ENCODE results near the gene EEF1G.
"Not testable (repeated sequence)": the region's sequence is repeated elsewhere in the genome, so short reads cannot be mapped to it uniquely, and the experiment has no call there.

The EEF1G gene

DNA sequence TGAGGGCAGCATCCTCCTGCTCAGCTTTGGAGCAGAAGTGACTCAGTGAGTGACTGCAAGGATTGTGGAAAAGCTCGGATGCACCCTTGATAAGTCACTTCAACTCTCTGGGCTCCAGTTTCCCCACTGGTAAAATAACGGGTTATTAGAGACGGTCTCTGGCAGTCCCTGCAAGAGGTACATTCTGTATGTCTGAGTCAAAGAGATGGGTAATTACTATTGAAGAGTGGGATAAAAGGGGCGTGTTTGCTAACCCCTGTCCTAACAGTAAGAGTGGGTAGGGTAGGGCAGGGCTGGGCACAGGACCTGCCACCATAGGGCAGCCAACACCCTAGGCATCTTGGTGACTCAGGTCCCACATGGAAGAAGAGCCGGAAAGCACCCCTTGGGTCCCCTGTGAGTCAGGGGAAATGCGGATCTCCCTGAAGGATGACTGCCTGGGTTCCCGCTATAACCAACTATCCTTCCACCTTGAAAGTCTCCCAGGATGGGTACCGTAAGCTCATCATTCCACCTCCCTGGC is 19.8 kb downstream of the EEF1G start:
- peak; percentile 95 for DNase-seq

DNA sequence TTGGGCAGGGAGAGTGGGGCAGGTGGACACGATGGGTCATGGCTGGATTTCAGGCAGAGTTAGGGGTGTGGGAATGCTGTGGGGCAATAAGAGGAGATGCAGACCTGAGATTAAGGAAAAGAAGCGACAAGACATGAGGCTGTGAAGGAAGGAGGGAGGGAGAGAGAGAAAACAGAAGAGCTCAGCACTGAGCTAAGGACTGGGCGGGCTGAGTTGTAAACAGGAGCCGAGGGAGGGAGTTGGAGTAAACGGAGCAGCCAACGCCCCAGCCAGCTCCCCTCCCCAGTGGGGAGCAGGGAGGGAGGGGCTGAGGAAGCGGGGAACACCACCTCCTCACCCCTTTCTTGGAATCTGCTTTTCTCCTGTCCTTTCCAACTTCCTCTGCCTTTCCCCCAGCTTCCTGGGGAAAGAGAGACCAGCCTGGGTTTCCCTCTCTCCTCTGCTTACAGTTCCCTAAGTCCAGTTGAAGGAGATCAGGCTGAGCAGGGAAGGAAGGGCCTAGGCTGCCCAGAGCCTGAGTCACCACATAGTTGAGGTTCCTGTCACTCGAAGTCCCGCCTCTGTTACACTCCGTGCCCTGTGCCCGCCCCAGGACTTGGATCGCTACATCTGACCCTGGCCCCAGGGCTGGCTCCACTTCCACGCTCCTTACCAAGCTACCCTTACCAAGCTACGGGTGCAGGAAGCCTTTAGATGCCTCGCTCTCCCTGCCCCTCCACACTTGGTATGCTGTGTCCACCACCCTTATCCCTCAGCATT is 20.4 kb downstream of the EEF1G start:
- DNase-seq = peak; percentile 97

GRCh38 chr11:62552485-62553079 is 21.1 kb downstream of the EEF1G start:
- peak; percentile 51 for DNase-seq

DNA sequence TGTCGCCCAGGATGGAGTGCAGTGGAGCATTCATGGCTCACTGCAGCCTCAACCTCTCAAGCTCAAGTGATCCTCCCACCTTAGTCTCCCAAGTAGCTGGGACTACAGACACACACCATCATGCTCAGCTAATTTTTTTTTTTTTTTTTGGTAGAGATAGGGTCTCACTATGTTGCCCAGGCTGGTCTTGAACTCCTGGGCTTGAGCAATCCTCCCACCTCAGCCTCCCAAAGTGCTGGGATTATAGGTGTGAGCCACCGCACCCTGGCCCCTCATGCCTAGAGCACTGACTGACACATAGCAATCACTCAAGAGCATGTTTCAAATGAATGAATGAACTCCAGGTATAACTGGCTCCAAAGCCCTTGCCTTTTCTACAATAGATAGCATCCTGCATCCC is 23.2 kb downstream of the EEF1G start:
- not testable (repeated sequence) for DNase-seq

DNA sequence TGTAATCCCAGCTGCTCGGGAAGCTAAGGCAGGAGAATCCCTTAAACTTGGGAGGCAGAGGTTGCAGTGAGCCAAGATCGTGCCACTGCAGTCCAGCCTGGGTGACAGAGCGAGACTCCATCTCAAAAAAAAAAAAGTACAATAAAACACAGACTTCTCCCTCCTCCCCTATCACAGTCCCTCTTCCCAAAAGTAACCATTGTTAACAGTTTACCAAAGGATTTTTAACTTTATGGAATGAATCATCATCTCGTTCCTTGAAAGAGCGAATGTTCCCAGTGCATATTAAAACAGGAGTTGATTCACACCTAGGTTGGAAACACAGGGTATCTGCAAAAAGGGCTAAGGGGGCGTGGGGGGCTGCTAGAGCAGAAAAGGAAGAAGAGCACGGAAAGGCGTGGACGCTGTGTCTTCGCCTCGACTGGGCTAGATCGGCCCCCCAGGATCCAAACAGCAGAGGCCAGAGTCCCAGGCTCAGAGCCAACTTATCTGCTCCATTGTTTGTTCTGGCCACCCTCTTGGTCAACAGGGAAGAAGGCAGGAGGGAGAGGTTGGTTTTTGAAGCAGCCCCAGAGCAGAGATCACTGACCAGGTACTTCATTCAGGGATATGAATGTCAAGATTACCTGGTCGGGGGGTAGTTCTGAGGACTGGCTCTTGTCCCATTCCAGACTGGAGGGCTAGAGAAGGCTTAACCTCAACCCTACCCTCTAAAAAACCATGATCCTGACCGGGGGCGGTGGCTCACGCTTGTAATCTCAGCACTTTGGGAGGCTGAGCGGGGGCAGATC is 25.0 kb downstream of the EEF1G start:
- no peak for DNase-seq

- DNase-seq = no peak
Observed at GRCh38 chr11:62547691-62548281, 25.9 kb downstream of the EEF1G start.

DNA sequence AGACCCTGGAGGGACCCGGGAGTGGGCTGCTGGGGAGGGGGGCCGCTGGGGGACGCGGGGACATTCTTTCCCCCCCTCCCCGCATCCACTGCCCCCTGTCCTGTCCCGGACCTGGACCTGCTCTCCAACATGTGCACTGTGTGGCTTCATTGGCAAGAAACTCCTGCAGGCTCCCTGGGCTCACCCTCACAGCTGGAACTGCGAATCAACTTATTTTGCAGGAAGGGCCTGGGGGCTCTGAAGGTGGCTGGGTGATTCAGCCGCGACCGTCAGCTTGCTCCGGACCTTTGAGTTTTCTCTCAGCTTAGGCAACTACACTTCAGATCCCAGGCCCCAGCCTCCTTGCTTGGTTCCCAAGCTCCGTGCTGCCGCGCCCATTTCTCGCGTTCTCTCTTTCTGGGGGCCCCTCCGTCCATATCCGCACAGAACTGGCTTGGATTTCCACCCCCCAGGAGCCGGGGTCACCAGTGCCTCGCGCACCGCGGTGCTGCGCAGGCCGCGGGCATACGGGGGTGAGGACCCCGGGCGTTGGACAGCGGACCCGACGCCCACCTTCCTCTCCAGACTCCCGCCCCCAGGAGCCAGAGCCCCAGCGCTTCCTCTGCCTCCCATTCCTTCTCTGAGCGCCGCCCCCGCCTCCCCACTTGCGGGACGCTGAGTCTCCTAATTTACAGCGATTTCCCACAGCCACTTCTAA is 26.6 kb downstream of the EEF1G start:
- DNase-seq = peak; percentile 47

DNA sequence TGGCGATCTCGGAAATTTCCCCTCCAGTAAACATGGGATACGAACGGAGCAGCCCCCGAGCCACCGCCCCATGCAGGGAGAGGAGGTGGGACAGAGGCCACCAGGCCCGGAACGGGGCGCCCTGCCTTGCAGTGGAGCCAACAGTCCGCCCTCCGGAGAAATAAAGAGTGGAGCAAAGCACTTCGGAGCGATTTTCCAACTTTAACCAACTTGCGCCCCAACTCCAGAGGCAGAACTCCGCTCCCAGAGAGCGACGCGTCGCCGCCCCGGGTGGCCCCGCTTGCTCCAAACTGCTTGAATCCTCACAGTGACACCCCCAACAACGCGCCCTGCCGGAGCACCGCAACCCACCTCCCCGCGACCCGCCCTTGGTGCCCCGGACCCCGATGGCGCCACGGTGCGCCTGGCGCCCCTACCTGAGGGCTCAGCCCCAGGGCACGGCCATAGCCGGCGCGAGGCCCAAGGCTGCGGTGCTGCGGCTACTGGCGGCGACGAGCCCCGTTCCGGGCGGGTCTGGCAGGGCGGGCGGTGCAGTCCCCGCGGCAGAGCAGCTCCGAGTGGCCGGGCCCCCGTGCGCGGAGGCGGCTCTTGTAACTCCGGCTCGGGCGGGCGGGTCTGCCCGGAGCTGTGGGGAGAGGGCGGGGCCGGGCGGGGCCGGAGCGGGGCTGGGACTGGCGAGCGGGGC is 27.3 kb downstream of the EEF1G start, which contains the start of gene AHNAK:
Gene AHNAK, minus strand, starts transcription at position 563 of the 685 bp plus-strand sequence. CDS start 10,708 bp downstream, outside the sequence.
- peak; percentile 67 for DNase-seq

- DNase-seq = peak; percentile 96
Observed at GRCh38 chr11:62545437-62546243, 28.1 kb downstream of the EEF1G start.

DNA sequence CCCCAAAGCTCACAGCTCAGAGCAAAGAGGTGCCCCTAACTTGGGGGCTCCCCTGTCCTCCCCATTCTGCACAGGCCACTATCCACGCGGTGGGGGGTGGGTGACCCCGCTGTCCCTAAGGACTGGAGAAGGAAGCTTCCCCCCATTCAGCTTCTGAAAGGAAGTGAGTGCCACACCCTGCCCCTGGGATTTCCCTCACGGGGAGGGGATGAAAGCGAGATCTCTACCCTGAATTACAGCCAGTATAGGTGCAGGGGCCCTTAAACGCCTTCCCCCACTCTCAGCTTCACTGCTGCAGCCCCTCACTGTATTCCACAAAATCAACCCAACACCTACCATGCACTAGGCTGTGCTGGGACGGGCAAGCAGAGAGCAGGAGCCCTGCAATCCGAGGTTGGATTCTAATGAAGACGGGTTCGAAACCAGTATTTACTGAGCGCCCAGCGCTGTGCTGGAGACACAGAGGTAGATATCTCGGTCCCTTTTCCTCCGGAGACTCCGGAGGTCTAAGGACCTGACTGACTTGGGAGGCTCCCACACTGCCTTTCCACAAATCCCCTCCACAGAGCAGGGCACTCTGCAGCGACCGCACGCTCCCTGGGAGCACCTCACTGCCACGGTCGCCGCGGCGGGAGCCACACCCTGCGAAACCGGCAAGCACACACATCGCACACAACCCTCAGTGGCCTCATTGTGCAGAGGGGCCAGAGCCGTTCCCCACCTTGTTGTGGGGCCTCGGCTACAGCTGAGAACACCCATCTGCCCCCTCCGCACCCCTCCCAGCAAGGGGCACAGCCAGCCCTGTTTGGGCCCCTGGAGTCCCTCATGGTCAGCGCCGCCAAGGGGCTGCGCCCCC is 28.9 kb downstream of the EEF1G start:
- DNase-seq = peak; percentile 46

DNA sequence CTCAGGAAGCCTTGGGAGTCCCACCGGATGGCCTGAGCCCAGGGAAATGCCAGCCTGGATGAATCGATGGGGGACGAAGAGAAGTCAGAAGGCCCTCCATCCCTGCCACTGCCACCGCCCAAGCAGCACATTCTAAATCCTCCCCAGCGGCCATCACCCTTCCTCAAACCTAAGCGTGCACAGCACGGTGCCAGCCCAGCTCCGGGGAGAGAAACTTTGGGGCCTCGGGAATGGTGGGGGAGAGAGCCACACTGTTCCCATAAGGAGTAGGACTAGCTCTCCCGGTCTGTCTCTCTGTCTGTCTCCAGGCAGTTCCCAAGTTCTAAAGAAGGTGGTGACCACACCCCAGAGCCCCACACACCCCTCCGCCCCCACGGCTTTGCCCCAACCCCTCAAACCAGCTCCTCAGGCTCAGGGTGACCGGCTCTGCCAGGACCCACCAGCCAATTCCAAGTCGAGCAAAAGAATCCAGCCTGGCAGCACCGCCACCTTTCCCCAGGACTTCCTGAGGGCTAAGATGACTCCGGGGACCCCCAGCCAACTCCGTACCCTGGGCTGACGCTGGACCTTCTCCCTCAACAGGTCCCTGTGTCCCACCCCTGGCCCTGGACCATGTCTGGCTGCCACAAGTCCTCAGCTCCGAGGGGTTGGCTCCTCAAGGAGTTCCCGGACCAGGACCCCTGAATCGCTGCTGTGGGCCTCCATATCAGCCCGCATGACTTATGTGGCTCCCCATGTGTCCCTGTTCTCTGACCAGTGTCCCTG is 29.8 kb downstream of the EEF1G start:
- no peak for DNase-seq

DNA sequence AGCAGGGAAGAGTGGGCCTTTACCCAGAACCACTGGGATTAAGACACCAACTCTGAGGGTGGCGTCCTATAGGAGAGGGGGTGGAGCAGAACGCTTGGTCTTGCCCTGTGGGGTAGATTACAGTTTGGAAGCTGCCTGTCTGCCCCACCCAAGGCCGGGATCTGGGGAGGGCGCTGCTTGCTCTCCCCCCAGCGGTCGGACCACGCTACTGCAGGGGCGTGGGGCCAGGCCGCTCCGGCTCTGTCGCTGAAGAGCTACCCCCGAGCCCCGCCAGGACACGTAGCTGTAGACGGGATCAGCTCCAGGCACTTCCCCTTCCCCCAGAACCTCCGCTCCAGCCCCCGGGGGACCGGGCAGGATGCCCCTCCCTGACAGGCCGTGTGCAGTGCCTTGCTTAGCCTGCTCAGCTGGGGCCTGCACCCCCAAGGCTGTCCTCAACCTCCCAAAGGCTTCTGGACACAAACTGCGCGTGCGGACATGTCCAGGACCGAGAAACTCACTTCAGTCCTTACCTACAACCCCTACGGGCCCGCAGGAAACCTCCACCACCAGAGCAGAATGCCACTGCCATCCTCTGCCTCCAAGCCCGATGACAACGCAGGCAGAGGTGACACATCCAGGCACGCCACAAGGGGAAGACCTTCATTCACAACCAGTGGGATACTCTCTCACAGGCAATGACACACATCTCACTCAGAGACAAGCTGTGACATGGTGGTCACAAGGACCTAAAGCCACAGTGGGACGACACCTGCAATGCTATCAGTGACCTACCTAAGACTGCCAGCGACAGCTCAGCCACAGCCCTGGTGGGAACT is 30.7 kb downstream of the EEF1G start:
- DNase-seq = peak; percentile 93

DNA sequence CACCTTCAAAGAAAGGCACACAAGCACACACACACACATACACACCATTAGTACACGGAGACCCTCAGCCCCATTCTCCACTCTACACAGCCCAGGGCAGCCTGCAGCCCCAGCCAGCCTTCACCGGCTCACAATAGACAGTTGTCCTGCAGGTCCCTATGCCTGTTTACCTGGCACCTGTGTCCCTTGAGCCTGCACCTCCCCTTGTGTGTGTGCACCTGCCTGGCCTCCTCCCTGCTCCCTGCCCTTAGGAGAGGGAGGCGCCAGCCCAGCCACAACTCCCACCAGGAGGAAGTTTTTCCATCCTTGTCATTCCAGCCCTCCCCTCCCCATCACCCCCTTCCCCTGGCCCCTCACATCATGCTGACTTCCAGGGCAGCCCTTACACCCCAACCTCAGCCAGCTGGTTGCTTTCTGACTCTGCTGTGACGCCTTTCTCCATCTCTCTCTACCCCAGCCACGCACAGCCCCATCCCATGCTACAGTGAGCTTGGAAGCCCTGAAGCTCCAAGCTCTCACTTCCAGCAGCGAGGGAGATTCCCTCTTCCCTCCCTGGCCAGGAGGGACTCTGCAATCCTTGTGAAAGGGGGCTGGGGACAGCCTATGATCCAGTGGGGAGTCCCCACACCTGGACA is 31.5 kb downstream of the EEF1G start:
- DNase-seq = no peak

DNA sequence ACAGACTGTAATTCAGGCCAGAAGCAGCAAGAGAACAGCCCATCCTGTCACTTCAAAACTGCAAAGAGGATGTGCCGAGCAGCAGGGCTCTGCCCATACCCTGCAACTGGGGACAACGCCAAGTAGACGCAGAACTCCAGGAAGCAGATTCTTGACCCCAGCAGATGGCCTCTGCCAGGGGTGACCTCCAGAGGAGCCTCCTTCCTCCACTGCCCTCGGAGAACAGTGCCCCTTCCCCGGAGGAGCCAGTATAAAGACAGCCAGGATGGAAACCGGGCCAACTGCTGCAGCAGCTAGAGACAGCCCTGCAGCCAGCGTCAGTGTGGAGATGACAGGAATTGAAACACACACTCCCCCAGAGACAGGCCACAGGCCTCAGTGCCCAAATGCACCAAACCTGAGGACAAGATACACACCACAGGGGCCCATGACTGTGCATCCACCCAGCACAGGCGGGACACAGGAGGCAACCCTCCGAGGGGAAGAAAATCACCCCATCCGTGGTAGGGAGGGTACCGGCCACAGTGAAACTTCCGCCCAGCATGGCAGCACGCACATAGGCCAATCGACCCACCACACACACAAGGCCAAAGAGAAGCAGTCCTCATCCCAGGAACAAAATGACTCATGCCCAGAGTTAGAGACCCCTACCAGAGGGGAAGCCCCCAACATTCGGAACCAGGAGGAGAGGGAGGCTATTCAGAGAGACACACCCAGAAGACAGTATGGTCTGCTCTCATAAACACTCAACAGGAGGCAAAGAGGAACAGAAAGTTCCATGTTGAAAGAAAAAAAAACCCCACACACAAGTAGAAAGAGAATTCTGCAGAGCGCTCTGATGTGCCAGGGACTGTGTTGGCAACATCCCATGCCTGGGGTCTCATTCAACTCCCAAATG is 32.6 kb downstream of the EEF1G start:
- DNase-seq = no peak

DNA sequence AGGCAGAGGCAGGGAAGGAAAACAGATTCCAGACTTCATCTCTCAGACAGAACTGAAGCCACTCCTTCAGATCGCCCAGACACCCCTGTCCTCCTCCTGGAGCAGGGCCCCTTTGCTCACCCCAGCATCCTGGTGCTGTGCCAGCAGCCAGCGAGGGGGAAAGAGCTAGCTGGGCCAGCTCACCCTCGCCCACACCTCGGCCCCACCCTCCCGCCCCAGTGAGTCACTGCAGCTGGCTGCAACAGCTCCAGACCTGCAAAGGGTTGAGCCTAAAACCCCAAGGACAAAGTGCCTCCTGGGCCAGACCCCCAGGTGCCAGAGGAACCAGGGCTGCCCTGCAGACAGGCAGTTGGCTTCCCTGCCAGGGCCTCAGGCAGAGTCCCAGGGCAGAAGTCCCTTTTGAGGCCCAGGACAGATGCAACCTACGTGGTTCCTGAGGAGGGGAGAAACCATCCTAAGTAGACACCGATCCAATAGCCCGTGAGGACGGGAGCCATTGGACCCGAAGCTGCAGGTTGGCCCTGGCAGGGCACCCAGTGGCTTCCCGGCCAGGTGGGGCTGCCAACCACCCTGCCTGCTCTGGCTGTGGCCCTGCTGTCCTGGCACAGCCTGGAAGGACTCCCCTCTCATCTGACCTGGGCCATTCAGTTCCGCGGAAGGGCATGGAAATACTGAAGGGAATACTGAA is 34.3 kb downstream of the EEF1G start:
- DNase-seq = peak; percentile 94

Data from fibroblast of skin of back (primary cell).